Ovary (tissue), 3 donors: ENCODE data around the gene COL25A1.

Experiments
- EP300 ChIP-seq: sonication (generic); formaldehyde crosslinking; IDR thresholded peaks from one replicate; pipeline ENCODE4 v1.6.1; 2017; ENCODE audit warnings: antibody characterized with exemption
- POLR2A ChIP-seq: fragments of 450-650 bp; IDR thresholded peaks from one replicate; pipeline ENCODE4 v1.6.1; 2017; ENCODE audit warnings: antibody characterized with exemption, mild to moderate bottlenecking, moderate library complexity
- TF ChIP-seq, protein P1 (sequence below), 3 donors: fragments of 450-650 bp in 2 of 3; fragments of 200-600 bp in 1 of 3; IDR thresholded peaks; one replicate each; pipeline versions ENCODE4 v1.5.1 to v1.8.0; 2016 to 2022; ENCODE audit warnings: antibody characterized with exemption in 3 of 3, mild to moderate bottlenecking in 1 of 3
- donor health status: DM: no; HTN: no; CAD: no.

DNA sequence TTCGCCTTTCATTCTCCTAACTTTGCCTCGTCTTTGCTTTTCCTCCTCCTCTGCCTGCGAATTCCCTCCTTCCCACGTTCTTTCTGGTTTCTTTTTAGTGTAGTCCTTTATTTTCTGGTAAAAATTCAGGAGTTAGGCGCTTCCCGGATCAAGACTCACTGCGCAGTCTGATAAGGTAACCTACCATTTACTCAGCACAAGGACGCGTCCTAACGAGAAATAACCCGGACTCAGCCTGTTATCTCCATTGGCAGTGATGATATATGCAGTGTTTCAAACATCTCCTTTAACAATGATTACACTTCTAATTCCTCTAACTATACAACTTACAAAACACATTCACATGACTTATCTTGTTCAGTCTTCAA, 539.2 kb downstream of the COL25A1 start:
- TF ChIP-seq, protein P1, sequence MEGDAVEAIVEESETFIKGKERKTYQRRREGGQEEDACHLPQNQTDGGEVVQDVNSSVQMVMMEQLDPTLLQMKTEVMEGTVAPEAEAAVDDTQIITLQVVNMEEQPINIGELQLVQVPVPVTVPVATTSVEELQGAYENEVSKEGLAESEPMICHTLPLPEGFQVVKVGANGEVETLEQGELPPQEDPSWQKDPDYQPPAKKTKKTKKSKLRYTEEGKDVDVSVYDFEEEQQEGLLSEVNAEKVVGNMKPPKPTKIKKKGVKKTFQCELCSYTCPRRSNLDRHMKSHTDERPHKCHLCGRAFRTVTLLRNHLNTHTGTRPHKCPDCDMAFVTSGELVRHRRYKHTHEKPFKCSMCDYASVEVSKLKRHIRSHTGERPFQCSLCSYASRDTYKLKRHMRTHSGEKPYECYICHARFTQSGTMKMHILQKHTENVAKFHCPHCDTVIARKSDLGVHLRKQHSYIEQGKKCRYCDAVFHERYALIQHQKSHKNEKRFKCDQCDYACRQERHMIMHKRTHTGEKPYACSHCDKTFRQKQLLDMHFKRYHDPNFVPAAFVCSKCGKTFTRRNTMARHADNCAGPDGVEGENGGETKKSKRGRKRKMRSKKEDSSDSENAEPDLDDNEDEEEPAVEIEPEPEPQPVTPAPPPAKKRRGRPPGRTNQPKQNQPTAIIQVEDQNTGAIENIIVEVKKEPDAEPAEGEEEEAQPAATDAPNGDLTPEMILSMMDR (IDR thresholded peaks at IDR 0.05), result no peak
- TF ChIP-seq EP300, result no peak
- TF ChIP-seq POLR2A, result no peak
